Caco-2 (cell line): ENCODE measurements around the gene CTAGE9. TPM values are rescaled to one million over a fixed set of nuclear protein-coding genes. Genes with fewer than 3 reads are reported as not detected.

Experiments used
- BruUV-seq: library from RNA; stranded (reverse); fragments of 400-500 nt; replicated peaks from 2 replicates; lab custom pipeline; 2021; lab: Mats Ljungman, UMichigan
- CTCF ChIA-PET: fragments of 300-600 bp; sonication (Branson Sonifier 250); formaldehyde crosslinking; loops from one replicate; lab custom pipeline; 2022; ENCODE audit warnings: antibody characterized with exemption; lab: Charles Lee
- POLR2A ChIA-PET: fragments of 300-600 bp; sonication (Branson Sonifier 250); formaldehyde crosslinking; loops from one replicate; lab custom pipeline; 2022; ENCODE audit warnings: antibody characterized with exemption; lab: Charles Lee
- DNase-seq, 2 experiments: peaks; one replicate each; pipeline versions ENCODE4 v3.0.0 to v3.0.0-alpha.2; 2020 to 2022
- H3K27me3 ChIP-seq: replicated peaks from 2 replicates; pipeline ENCODE4 v1.6.0; 2011; ENCODE audit warnings: low read length; ENCODE audit not compliant: control insufficient read depth, insufficient read depth
- H3K36me3 ChIP-seq: 2 replicates; pipeline ENCODE4 v1.5.1; 2011; ENCODE audit warnings: low read length; ENCODE audit not compliant: control insufficient read depth, insufficient read depth
- H3K4me1 ChIP-seq: fragments of 250-450 bp; sonication (Bioruptor Pico); 2 replicates; pipeline ENCODE4 v1.5.1; 2020; ENCODE audit warnings: mild to moderate bottlenecking
- H3K4me3 ChIP-seq: 2 replicates; pipeline ENCODE4 v1.5.1; 2011; ENCODE audit warnings: low read depth, mild to moderate bottlenecking, control low read depth, low read length
- H3K9me3 ChIP-seq: fragments of 250-450 bp; sonication (Bioruptor Pico); 2 replicates; pipeline ENCODE4 v1.5.1; 2020; ENCODE audit warnings: mild to moderate bottlenecking, moderate library complexity
- H3K27ac Mint-ChIP-seq: one replicate; pipeline ENCODE4 v1.8.0; 2022; ENCODE audit warnings: mixed read lengths; ENCODE audit not compliant: unreplicated experiment
- H3K27me3 Mint-ChIP-seq: one replicate; pipeline ENCODE4 v1.8.0; 2022; ENCODE audit warnings: mixed read lengths; ENCODE audit not compliant: insufficient read depth, unreplicated experiment
- H3K36me3 Mint-ChIP-seq: one replicate; pipeline ENCODE4 v1.8.0; 2022; ENCODE audit warnings: mild to moderate bottlenecking, mixed read lengths; ENCODE audit not compliant: insufficient read depth, unreplicated experiment
- H3K4me1 Mint-ChIP-seq: one replicate; pipeline ENCODE4 v1.8.0; 2022; ENCODE audit warnings: low read depth, mixed read lengths; ENCODE audit not compliant: unreplicated experiment
- H3K4me3 Mint-ChIP-seq: one replicate; pipeline ENCODE4 v1.8.0; 2022; ENCODE audit warnings: mild to moderate bottlenecking, moderate library complexity, mixed read lengths; ENCODE audit not compliant: unreplicated experiment
- H3K9me3 Mint-ChIP-seq: one replicate; pipeline ENCODE4 v1.8.0; 2022; ENCODE audit warnings: mixed read lengths; ENCODE audit not compliant: unreplicated experiment
- intact Hi-C: fragments of 100-400 bp; cut with micrococcal nuclease; formaldehyde crosslinking; loops from one replicate; pipeline ENCODE4 v1.10.0; 2022; ENCODE audit not compliant: unreplicated experiment
- total RNA-seq: library from RNA; stranded (reverse); gene quantifications from 2 replicates; pipeline ENCODE4 v1.2.3, GENCODE V29; 2022
- TF ChIP-seq, protein P1 (sequence below), 2 experiments: fragments of 200-600 bp in 1 of 2; IDR thresholded peaks; 1 replicate in 1 of 2; 2 replicates in 1 of 2; pipeline versions ENCODE4 v1.5.1 to v1.8.0; 2011 to 2022; ENCODE audit warnings: antibody characterized with exemption in 1 of 2, control low read depth in 1 of 2, inconsistent platforms in 1 of 2, low read depth in 1 of 2, low read length in 1 of 2, mild to moderate bottlenecking in 1 of 2, moderate library complexity in 1 of 2; ENCODE audit not compliant: insufficient read depth in 1 of 2, severe bottlenecking in 1 of 2, unreplicated experiment in 1 of 2

CTAGE9 gene
- total RNA-seq, 1 experiment from 2014 or later = not detected

DNA sequence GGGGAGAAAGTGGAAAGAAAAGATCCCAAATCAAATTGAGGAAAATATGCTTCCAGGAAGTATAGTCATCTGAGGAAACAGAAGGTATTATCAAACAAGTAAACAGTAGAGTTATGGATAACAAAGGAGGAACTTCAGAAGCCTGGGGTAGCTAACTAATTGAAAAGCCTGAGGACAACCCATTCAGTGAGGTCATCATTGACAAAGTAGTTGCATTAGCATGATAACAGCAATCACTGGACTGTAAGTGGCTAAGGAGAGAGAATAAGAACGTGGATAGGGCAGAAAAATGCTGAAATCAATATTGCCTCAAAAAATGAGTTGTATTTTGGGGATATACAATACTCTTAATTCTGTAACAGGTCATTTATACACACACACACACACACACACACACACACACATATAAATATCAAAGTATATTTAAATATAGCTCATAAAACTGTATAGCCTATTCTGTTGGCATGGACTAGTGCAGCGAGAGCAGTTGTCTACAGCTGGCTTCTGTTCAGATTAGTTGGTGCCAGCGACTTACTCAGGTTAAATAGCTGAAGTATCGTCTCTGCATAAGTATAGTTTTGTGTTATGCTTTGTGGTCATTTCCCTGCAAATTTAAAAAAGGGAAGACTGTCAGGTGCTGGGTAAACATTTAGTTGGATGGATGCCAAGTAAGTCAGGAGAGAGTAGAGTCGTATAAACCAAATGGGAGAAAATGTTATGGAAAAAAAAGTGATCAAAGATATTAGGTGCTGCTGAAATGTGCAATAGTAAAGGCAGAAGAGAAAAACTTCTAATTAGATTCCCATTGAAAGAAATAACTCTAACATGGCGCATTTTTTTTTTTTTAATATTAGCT is 33.8 kb upstream of the CTAGE9 start:
- DNase-seq = no peak
- Histone ChIP-seq H3K36me3 (no peaks in the 10 kb centered on the region), H3K9me3 (no peaks in the 10 kb centered on the region), H3K27me3 (no peaks in the 10 kb centered on the region), H3K4me1 (no peaks in the 10 kb centered on the region), H3K4me3 (no peak overlapping the region)
- ChIA-PET POLR2A (no interaction called here), CTCF (no interaction called here)
- H3K9me3 Mint-ChIP-seq = no peaks in the 10 kb centered on the region
- no peaks in the 10 kb centered on the region for H3K4me1 Mint-ChIP-seq
- no TSS peak for BruUV-seq
- H3K36me3 Mint-ChIP-seq = no peaks in the 10 kb centered on the region
- no peak overlapping the region for H3K4me3 Mint-ChIP-seq
- intact Hi-C loops = no loop called here
- no peak overlapping the region for H3K27ac Mint-ChIP-seq
- H3K27me3 Mint-ChIP-seq = peaks cover 9% of the 10 kb centered on the region
- TF ChIP-seq, protein P1, sequence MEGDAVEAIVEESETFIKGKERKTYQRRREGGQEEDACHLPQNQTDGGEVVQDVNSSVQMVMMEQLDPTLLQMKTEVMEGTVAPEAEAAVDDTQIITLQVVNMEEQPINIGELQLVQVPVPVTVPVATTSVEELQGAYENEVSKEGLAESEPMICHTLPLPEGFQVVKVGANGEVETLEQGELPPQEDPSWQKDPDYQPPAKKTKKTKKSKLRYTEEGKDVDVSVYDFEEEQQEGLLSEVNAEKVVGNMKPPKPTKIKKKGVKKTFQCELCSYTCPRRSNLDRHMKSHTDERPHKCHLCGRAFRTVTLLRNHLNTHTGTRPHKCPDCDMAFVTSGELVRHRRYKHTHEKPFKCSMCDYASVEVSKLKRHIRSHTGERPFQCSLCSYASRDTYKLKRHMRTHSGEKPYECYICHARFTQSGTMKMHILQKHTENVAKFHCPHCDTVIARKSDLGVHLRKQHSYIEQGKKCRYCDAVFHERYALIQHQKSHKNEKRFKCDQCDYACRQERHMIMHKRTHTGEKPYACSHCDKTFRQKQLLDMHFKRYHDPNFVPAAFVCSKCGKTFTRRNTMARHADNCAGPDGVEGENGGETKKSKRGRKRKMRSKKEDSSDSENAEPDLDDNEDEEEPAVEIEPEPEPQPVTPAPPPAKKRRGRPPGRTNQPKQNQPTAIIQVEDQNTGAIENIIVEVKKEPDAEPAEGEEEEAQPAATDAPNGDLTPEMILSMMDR (IDR thresholded peaks at IDR 0.05; ENCODE audit: insufficient read depth in 1 of 2, low read depth in 1 of 2, low read length in 1 of 2, severe bottlenecking in 1 of 2, unreplicated experiment in 1 of 2) = no peak

DNA sequence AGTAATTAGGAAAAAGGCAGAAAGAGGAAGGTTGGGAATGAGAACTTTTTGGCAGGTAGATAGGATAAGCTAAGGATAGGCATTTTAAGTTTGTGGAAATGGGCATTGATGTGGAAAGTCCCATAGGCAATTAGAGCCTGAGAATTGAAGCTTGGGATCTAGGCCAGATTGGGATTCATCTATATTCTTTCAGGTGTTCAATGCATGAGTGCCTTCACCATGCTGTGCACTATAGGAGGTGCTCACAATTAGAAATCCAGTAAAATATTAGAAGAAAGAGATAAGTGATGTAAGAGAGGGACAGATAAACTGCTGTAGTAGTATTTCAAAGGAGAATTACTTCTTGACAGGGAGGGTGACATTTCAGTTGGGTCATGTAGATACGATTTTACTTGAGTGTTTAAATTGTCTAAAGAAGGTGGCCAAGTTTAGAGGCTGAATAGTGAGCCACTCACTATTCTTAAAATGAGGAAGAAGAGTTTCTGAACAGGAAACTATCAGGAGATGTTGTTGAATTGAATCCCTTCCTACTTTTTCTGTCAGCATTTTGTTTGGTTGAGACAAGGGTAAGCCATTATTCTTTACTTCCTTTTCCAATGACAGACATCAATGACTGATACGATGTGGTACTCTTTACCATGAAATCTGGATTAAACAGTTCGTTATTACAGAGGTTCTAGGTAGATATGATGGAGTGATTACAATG is 31.0 kb upstream of the CTAGE9 start:
- Mint-ChIP-seq H3K4me1 (no peaks in the 10 kb centered on the region), H3K27me3 (peaks cover 9% of the 10 kb centered on the region), H3K27ac (no peak overlapping the region), H3K36me3 (no peaks in the 10 kb centered on the region), H3K9me3 (no peaks in the 10 kb centered on the region), H3K4me3 (no peak overlapping the region)
- ChIA-PET POLR2A (no interaction called here), CTCF (no interaction called here)
- BruUV-seq = no TSS peak
- Histone ChIP-seq H3K36me3 (no peaks in the 10 kb centered on the region), H3K27me3 (no peaks in the 10 kb centered on the region), H3K4me3 (no peak overlapping the region), H3K4me1 (no peaks in the 10 kb centered on the region), H3K9me3 (no peaks in the 10 kb centered on the region)
- DNase-seq = no peak
- TF ChIP-seq, protein P1 (IDR thresholded peaks at IDR 0.05; ENCODE audit: insufficient read depth in 1 of 2, low read depth in 1 of 2, low read length in 1 of 2, severe bottlenecking in 1 of 2, unreplicated experiment in 1 of 2) = no peak
- intact Hi-C loops = no loop called here

DNA sequence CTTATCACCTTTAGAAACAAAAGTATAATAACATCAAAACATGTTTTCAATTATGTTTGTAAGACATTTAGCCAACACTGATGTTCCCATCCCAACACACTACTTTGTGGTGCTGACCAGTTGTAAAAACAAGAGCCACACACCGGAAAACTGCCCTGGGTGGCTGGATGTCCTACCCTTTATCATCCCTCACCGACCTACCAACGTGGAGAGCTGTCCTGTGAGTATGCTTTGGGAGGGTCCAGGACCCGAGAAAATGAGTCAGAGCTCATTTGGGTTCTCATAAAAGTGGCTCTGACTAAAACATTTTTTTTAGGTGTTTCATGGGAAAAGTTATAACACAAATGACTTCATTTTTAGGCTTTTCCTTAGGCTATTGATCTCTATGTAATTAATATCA is 29.3 kb upstream of the CTAGE9 start:
- no peaks in the 10 kb centered on the region for H3K4me1 Mint-ChIP-seq
- TF ChIP-seq, protein P1 (IDR thresholded peaks at IDR 0.05; ENCODE audit: insufficient read depth in 1 of 2, low read depth in 1 of 2, low read length in 1 of 2, severe bottlenecking in 1 of 2, unreplicated experiment in 1 of 2) = no peak
- no peak for DNase-seq
- no TSS peak for BruUV-seq
- H3K36me3 Mint-ChIP-seq = no peaks in the 10 kb centered on the region
- no peaks in the 10 kb centered on the region for H3K9me3 ChIP-seq
- H3K27ac Mint-ChIP-seq = no peak overlapping the region
- POLR2A ChIA-PET = no interaction called here
- peaks cover 9% of the 10 kb centered on the region for H3K27me3 Mint-ChIP-seq
- no peaks in the 10 kb centered on the region for H3K9me3 Mint-ChIP-seq
- no peaks in the 10 kb centered on the region; the same call in 1 of the 2 replicates for H3K27me3 ChIP-seq
- no peaks in the 10 kb centered on the region for H3K36me3 ChIP-seq
- H3K4me1 ChIP-seq = no peaks in the 10 kb centered on the region
- CTCF ChIA-PET = no interaction called here
- H3K4me3 ChIP-seq = no peak overlapping the region
- no peak overlapping the region for H3K4me3 Mint-ChIP-seq
- intact Hi-C loops = no loop called here
